ENCODE results near the gene SLC28A1. TPM values are rescaled to one million over a fixed set of nuclear protein-coding genes. Genes with fewer than 3 reads are reported as not detected.

Gene SLC28A1
- total and polyA plus RNA-seq, 7 donors: 0.13 to 1.9 (median 0.34) TPM

DNA sequence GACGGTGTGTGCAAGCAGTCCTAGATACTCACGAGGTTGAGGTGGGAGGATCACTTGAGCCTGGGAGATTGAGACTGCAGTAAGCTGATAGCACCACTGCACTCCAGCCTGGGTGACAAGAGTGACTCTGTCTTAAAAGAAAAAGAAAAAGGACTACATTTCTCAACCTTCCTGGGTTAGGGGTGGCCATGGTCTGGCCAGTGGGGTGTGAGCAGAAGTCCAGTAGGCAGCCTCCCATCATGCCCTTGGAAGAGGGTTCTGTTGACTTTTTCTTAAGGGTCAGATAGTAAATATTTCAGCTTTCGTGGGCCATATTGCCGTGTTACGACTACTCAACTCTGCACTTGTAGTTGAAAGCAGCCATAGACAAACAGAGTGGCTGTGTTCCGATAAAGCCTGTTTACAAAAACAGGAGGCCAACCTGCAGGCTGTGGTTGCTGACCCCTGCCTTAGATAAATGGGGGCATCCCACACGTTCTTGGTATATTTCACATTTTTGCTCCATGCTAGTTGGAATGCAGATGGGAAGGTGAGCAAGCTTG, 66.2 kb downstream of the SLC28A1 start:
- Histone ChIP-seq H3K4me3 (no peak overlapping the region), H3K4me1 (peaks cover 3% of the 10 kb centered on the region), H3K36me3 (ENCODE audit: insufficient read depth in 1 of 2, low read depth in 1 of 2) (no peaks in the 10 kb centered on the region), H3K27me3 (ENCODE audit: insufficient read depth in 3 of 3, low read length in 2 of 3) (no peaks in the 10 kb centered on the region), H3K27ac (no peak overlapping the region), H3K9me3 (no peaks in the 10 kb centered on the region)
- no peak for TF ChIP-seq CTCF (IDR thresholded peaks at IDR 0.05)
- WGBS, 3 donors: 72 to 93% (median 77%) methylated on average over 7 of the region's 7 CpGs
- no peak for ATAC-seq
- intact Hi-C loops (cut with DNase I): no loop called here
- DNase-seq: no peak

DNA sequence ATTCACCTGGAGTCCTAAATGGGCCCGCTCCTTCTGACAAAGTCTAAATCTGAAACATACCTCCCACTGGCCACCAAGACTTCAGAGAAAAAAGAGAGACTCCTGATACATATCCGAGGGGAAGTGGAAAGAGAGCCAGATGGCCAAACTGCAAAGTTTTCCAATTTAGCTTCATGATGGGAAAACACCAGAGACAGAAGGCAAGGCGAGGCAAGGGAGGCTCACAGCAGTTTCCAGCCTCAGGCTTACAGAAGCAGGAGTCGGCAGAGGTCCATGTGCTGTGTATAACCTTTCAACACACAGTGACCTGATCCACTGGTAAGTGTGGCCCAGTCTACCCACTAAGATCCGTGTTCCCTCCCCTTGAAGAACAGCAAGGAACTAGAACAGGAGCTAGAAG, 67.3 kb downstream of the SLC28A1 start:
- no peak for DNase-seq
- Histone ChIP-seq H3K4me1 (peaks cover 3% of the 10 kb centered on the region), H3K9me3 (no peaks in the 10 kb centered on the region), H3K36me3 (ENCODE audit: insufficient read depth in 1 of 2, low read depth in 1 of 2) (no peaks in the 10 kb centered on the region), H3K27me3 (ENCODE audit: insufficient read depth in 3 of 3, low read length in 2 of 3) (no peaks in the 10 kb centered on the region), H3K27ac (no peak overlapping the region), H3K4me3 (no peak overlapping the region)
- intact Hi-C loops (cut with DNase I): no loop called here
- no peak for ATAC-seq
- WGBS, 3 donors: 75 to 84% (median 77%) methylated on average over 5 of the region's 5 CpGs
- no peak for TF ChIP-seq CTCF (IDR thresholded peaks at IDR 0.05)

DNA sequence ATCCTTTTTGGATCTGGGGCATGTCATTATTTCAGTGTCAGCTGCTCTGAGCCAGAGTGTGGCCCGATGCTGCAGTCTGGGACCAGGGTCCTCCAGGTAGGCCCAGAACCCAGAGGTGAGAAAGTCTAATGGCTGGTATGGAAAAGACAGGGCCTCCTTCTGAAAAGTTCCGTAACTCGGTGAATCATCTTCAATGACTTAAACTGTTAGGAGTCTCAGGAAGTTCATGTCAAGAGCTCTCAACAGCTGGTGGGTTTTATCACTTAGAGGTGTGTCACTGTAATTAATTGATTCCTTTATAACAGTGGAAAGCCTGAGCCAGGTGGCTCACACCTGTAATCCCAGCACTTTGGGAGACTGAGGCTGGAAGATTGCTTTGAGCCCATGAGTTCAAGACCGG, 68.7 kb downstream of the SLC28A1 start:
- Histone ChIP-seq H3K9me3 (no peaks in the 10 kb centered on the region), H3K4me1 (peaks cover 3% of the 10 kb centered on the region), H3K27ac (no peak overlapping the region), H3K4me3 (no peak overlapping the region), H3K36me3 (ENCODE audit: insufficient read depth in 1 of 2, low read depth in 1 of 2) (no peaks in the 10 kb centered on the region), H3K27me3 (ENCODE audit: insufficient read depth in 3 of 3, low read length in 2 of 3) (no peaks in the 10 kb centered on the region)
- DNase-seq: no peak
- 86 to 94% (median 88%) methylated on average over 4 of the region's 4 CpGs for WGBS, 3 donors
- no peak for ATAC-seq
- intact Hi-C loops (cut with DNase I): no loop called here
- no peak for TF ChIP-seq CTCF (IDR thresholded peaks at IDR 0.05)

- no peak for TF ChIP-seq CTCF (IDR thresholded peaks at IDR 0.05)
- no peak for DNase-seq
- WGBS, 3 donors: 75 to 89% (median 76%) methylated on average over 1 of the region's 1 CpG
- no peaks in the 10 kb centered on the region for H3K36me3 ChIP-seq (ENCODE audit: insufficient read depth in 1 of 2, low read depth in 1 of 2)
- H3K27me3 ChIP-seq (ENCODE audit: insufficient read depth in 3 of 3, low read length in 2 of 3): no peaks in the 10 kb centered on the region
- H3K4me1 ChIP-seq: peaks cover 3% of the 10 kb centered on the region
- no peak for ATAC-seq
- H3K4me3 ChIP-seq: no peak overlapping the region
- intact Hi-C loops (cut with DNase I): loop anchor here in 1 of 2 donors (2.0 kb wide), 1 partner anchor 91 kb away; no protein-coding TSS in a partner anchor
- H3K27ac ChIP-seq: no peak overlapping the region
- H3K9me3 ChIP-seq: no peaks in the 10 kb centered on the region
Observed at GRCh38 chr15:84953726-84954125, 69.3 kb downstream of the SLC28A1 start.

All from psoas muscle (tissue), 8 donors.